ENCODE results near the gene FBXW11.

GRCh38 chr5:171989946-171990712, 16.3 kb downstream of the FBXW11 start:
- no peak for TF ChIP-seq CTCF (IDR thresholded peaks at IDR 0.05 in 2 of 3, conservative IDR thresholded peaks at IDR 0.05 in 1 of 3; ENCODE audit: borderline replicate concordance in 1 of 3, insufficient read depth in 1 of 3, low read depth in 2 of 3, low read length in 2 of 3)
- TF ChIP-seq POLR2AphosphoS5 (IDR thresholded peaks at IDR 0.05; ENCODE audit: low read depth, low read length) = no peak
- no peak for TF ChIP-seq MAX (IDR thresholded peaks at IDR 0.05)
- no peak for TF ChIP-seq ATF3 (IDR thresholded peaks at IDR 0.05)
- no peak for TF ChIP-seq POLR2A (IDR thresholded peaks at IDR 0.05; ENCODE audit: borderline replicate concordance, extremely low read depth, insufficient read depth, insufficient read length)
- no peak for TF ChIP-seq ZNF274 (IDR thresholded peaks at IDR 0.05; ENCODE audit: low read depth, low read length)
- no peak for TF ChIP-seq EZH2phosphoT487 (IDR thresholded peaks at IDR 0.05; ENCODE audit: borderline replicate concordance)
- no peak for TF ChIP-seq ZBTB33 (IDR thresholded peaks at IDR 0.05; ENCODE audit: extremely low read depth, insufficient replicate concordance, low read length)
- TF ChIP-seq EZH2 (IDR thresholded peaks at IDR 0.05) = no peak
- TF ChIP-seq CEBPB (IDR thresholded peaks at IDR 0.05; ENCODE audit: low read depth) = no peak
